ENCODE results near the gene FAM221A.
"Not testable (repeated sequence)": the region's sequence is repeated elsewhere in the genome, so short reads cannot be mapped to it uniquely, and the experiment has no call there.

The FAM221A gene

DNA sequence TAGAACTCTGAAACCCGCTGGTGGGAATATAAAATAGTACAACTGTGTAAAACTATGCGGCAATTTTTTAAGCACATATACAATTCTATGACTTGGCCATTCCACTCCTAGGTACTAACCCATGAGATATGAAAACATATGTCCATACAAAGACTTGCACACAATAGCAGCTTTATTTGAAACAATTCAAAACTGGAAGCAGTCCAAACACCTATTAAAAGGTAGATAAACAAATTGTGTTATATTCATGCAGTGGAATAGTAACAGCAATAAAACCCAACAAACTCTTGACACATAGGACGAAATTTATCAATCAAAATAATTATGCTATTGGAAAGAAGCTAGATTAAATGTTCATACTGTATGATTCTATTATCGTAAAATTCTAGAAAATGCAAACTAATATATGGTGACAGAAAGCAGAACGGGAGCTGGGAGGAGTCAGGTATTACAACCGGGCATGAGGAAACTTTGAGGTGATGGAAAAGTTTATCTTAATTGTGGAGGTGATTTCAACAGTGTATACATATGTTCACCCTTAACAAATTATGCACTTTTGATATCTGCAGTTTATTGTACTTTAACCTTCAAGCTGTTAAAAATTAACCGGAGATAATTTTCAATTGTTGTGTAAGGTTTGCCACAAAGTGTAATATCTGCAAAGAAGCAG, 29.2 kb downstream of the FAM221A start:
- no peak for DNase-seq (ENCODE audit: low read depth in 2 of 2)

DNA sequence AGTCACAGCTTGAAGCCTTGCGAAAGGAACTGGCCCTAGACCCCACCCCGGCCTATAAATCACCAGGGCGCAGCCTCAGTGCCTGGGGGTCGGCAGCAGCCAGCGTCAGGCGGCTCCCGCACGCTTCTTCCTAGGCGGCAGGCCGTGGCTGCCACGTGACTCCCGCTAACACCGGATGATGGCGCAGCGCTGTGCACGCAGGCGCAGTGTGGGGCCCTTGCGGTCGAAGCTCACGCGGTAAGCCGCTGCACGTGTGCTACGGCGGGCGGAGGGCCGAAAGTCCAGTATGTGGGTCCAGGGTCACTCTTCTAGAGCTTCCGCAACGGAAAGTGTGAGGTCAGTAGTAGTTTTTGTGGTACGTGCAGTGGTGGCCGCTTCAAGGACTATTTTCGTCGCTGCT, 30.0 kb downstream of the FAM221A start, which contains the start of gene STK31:
Gene STK31 (plus strand): TSS at position 220 of the 400 bp plus-strand sequence. CDS start 67 bp downstream, at position 287.
- DNase-seq (ENCODE audit: low read depth in 2 of 2), result no peak

DNA sequence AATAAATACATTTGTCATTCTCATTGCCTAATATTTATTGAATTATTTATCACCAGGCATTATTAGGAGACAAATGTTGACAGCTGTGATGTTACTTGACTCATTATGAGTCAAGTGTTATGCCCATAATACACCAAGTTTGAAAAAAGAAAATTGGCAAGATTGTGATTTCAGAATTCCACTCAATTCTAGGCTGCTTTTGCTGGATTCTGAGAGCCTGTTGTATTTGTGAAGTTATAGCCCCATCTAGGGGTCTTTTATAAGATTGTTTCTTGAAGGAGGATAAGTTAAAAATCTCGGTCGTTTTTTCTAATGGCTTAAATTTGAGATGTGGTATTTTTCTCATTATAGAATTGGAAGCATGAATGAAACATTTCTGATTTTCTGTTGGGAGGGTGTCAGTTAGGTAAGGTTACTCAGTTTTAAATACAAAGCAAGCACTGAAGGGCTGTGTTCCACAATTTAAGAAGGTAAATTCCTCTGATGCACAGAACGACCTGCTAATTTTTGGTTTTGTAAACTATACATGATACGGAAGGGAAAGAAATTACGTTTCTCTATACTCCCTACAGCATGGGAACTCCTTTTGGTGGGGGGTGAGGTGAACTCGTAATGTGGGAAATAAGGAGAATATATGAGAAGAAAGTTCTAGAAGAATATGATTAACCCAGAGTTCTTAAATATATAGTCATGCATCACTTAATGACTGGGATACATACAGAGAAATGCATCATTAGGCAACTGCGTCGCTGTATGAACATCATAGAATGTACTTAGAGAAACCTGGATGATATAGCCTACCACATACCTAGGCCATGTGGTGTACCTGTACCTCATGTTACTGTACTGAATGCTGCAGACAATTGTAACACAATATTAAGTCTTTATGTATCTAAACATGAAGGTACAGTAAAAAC, 32.6 kb downstream of the FAM221A start:
- DNase-seq (ENCODE audit: low read depth in 2 of 2), result no peak

DNA sequence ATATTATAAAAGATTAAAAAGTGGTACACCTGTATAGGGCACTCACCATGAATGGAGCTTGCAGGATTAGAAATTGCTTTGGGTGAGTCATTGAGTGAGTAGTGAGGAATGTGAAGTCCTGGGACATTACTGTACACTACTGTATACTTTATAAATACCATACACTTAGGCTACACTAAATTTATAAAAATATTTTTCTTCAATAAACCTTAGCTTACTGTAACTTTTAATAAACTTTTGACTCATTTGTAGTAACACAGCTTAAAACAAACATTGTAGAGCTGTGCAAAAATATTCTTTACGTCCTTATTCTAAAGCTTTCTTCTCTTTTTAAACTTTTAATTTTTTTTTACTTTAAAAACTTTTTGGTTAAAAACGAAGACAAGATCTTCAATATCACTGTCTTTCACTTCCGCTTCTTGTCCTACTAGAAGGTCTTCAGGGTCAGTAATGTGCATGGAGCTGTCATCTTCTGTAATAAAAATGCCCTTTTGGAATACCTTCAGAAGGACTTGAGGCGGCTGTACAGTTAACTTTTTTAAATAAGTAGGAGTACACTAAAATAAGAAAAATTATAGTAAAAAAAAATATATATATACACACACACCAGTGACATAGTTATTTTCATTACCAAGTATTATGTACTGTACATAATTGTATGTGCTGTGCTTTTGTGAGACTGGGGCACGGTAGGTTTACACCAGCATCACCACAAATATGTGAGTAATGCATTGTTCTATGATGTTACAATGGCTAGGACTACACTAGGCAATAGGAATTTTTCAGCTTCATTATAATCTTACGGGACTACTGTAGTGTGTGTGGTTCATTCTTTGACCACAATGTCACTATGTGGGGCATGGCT, 33.5 kb downstream of the FAM221A start:
- no peak for DNase-seq (ENCODE audit: low read depth in 2 of 2)

DNA sequence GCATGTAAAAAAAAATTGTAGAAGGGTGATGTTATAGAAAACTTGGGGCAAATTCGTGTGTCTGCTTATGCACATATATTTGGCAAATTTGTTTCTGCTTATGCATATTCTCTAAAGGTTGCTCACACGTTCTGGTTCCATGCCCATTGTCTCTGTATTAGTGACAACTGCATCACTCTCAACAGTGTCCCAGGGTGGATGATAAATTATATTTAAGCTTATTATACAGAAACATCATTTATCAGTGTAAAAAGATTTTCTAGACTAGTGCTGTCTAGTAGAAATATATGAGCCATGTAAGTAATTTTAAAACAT, 34.1 kb downstream of the FAM221A start:
- DNase-seq (ENCODE audit: low read depth in 2 of 2), result no peak

DNA sequence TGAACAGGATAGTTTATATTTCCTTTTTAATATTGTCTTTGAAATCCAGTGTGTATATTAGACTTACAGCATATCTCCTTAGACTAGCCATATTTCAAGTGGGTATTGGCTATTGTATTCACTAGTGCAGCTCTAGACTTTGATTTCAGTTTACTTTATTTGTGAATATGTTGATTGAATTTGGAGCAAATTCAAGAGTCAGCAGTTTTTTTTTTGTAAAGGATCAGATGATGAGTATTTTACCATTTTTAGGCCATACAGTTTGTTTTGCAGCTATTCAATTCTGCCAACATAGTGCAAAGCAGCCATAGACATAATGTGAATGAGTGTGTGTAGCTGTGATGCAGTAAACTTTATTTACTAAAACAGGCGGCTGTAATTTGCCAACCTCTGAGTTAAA, 34.6 kb downstream of the FAM221A start:
- DNase-seq (ENCODE audit: low read depth in 2 of 2), result no peak

DNA sequence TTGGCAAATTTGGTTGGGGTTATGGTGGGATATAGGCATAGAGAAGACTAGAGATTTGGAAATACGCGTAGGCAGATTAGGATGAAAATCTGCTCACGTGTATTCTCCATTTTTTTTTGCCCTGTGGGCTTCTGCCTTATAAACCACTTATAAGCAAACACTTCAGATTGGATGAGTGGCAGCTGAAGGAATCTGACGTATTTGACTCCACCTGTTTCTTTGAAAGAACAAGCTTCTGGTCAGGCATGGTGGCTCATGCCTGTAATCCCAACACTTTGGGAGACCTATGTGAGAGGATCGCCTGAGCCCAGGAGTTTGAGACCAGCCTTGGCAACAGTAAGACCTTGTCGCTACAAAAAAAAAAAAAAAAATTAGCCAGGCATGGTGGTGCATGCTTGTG, 35.1 kb downstream of the FAM221A start:
- no peak for DNase-seq (ENCODE audit: low read depth in 2 of 2)

DNA sequence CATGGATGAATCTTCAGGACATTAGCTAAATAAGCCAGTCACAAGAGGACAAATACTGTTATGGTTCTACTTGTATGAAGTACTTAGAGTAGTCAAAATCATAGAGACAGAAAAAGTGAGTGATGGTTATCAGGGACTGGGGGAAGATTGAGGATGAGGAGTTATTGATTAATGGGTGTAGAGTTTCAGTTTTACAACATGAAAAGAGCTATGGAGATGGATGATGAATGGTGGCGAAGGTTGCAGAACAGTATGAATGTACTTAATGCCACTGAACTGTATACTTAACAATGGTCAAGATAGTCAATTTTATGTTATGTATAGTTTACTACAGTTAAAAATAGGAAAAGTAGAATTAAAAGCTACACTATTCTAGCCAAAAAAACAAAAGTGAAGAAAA, 37.8 kb downstream of the FAM221A start:
- no peak for DNase-seq (ENCODE audit: low read depth in 2 of 2)

DNA sequence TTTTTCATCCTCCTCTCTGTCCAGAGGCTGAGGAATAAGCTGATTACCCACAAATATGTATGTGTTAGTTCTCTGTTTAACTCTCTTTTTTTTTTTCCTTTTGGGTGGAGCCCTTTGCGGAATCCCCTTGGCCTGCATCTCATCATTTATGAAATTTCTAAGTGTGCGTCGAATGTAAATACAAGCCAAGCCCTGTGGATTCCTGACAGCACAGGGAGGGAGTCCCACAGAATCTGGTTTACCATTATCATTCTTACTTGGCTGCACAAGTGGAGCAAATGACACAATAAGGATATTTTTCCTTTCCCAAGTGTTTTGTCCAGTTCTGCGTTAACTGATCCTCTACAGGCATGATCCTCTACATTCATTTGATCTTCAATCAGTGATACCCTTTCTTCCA, 41.5 kb downstream of the FAM221A start:
- DNase-seq (ENCODE audit: low read depth in 2 of 2), result no peak

DNA sequence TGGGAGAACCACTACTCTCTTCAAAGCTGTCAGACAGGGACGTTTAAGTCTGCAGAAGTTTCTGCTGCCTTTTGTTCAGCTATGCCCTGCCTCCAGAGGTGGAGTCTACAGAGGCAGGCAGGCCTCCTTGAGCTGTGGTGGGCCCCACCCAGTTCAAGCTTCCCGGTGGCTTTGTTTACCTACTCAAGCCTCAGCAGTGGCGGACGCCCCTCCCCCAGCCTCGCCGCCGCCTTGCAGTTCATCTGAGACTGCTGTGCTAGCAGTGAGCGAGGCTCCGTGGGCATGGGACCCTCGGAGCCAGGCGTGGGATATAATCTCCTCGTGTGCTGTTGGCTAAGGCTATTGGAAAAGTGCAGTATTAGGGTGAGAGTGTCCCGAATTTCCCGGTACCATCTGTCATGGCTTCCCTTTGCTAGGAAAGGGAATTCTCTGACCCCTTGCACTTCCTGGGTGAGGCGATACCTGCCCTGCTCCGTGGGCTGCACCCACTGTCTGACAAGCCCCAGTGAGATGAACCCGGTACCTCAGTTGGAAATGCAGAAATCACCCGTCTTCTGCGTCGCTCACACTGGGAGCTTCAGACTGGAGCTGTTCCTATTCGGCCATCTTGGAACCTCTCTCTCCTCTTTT, 42.7 kb downstream of the FAM221A start:
- DNase-seq (ENCODE audit: low read depth in 2 of 2), result not testable (repeated sequence)

DNA sequence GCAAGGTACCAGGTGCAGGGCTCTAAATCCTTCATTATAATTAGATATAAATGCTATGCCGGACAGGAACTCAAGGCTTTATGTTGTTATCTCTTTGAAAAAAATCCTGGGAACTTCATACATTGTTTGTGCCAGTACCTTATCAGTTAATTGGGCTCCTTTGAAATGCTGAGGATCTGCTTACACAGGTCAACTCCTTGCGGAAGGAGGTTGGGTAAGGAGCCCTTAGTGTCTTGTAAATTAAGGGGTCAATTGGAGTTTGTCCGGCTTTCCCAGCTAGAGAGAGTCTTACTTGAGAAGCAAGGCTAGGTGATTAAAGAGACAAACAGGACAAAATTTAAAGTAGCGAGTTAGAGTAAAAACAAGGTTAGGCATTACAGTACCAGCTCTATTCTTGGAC, 44.1 kb downstream of the FAM221A start:
- DNase-seq (ENCODE audit: low read depth in 2 of 2), result not testable (repeated sequence)

DNA sequence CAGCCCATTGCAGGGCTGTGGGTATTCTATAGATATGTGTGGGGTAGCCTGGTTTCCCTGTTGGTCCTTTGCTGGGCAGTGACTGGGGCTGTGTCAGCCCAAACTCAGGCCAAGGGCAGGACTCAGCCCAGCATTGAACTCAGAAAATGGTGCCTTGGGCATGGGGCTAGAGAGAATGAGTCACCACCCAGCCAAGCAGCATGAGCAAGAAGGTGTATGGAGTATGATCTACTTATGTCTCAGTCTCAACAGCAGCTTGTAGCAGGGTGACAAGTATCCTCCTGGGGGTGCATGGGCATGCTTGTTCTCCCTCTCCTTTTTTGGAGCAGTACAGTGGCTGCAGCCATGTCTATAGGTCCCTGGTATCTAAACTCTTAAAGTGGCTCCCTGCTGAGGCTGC, 62.1 kb downstream of the FAM221A start:
- no peak for DNase-seq (ENCODE audit: low read depth in 2 of 2)

DNA sequence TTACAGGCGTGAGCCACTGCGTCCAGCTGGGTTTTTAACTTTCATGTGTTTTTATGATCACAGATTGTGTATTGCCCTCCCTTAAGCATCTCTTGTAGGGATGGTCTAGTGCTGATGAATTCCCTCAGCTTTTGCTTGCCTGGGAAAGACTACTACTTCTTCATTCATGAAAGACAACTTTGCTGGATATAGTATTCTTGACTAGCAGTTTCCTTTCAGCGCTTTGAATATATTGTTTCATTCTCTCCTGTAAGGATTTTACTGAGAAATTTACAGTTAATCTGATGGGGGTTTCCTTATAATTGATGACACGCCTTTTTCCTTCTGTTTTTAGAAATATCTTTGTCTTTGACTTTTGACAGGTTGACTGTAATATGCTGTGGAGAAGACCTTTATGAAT, 63.2 kb downstream of the FAM221A start:
- no peak for DNase-seq (ENCODE audit: low read depth in 2 of 2)

DNA sequence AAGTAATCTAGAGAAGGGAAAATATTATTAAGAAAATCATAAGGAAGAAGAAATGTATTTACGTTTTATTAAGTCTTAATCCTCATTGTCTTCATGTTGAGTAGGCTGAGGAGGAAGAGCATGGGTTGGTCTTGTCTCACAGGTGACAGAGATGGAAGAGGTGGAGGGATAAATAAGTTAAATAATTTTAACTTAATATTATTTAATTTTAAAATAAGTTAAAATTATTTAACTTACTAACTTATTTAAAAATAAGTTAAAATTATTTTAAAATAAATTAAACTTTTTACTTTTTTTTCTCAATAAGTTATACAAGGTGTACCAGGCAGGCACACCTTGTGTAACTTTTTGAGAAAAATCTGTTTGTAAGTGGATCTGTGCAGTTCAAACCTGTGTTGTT, 66.6 kb downstream of the FAM221A start:
- no peak for DNase-seq (ENCODE audit: low read depth in 2 of 2)

DNA sequence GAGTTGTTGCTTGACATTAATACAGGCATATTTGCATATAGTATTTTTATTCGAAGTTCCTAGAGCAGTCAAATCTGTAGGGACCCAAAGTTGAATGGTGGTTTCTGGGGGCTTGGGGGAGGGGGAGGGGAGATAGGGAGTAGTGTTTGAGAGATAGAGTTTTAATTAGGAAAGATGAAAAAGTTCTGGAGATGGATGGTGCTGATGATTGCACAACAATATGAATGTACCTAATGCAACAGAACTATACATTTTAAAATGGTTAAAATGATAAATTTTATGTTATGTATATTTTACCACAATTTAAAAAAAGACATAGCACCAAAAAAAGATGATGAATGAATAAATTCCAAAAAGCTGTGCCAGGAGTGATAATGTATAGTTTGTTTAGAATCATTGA, 71.9 kb downstream of the FAM221A start:
- DNase-seq (ENCODE audit: low read depth in 2 of 2), result no peak

Data from stimulated activated CD8-positive, alpha-beta memory T cell treated with anti-CD3 and anti-CD28 coated beads, Interleukin-7, amount 100 ng/mL, for 4 hours (primary cell).